ENCODE results near the gene HERC6.
"Not testable (repeated sequence)": the region's sequence is repeated elsewhere in the genome, so short reads cannot be mapped to it uniquely, and the experiment has no call there.

HERC6 gene

DNA sequence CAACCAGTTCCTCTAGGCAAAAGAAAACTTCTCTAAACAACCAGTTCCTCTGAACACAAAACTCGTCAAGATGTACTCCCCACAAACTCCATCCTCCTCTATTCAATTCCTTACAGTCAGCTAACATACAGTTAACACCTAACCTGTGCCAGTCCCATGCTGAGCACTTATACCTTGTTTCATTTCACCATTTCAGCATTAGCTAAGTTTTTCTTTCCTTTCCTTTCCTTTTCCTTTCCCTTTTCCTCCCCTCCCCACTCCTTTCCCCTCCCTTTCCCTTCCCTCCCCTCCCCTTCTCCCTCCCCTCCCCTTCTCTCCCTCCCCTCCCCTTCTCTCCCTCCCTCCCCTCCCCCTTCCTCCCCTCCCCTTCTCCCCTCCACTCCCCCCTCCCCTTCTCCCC lies 13.1 kb downstream of the HERC6 start:
- DNase-seq, result no peak

DNA sequence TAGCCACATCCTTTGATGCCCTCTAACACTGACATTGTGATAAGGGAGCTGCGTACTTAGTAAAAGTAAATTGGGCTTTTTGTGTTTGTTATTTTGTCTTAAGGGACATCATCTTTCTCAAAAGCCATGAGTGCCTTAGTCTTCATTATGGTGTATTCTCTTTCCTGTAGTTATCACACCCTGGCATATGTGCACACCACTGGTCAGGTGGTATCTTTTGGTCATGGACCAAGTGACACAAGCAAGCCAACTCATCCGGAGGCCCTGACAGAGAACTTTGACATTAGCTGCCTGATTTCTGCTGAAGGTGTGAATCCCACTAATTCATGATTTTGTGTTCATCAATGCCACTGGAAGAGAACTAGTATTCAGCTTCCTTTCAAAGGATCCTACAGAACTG lies 18.0 kb downstream of the HERC6 start:
- no peak for DNase-seq

GRCh38 chr4:88398381-88398780 lies 19.7 kb downstream of the HERC6 start:
- DNase-seq, result no peak

DNA sequence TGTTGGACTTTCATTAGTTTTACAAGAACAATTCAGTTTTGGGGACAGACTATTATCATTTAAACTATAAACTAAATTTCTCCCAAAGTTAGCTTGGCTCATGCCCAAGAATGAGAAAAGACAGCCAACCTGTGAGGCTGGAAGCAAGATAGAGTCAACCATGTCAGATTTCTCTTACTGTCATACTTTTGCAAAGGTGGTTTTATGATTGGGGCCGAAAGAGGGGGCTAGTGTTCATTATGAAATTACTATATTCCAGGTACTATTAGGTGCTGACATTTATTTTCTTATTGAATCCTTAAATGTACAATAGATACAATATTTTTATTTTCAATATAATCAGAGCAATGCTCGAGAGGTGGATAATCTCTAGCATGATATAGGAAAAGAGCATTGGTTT lies 30.6 kb downstream of the HERC6 start:
- no peak for DNase-seq

GRCh38 chr4:88409789-88410188 lies 31.1 kb downstream of the HERC6 start:
- DNase-seq, result no peak

DNA sequence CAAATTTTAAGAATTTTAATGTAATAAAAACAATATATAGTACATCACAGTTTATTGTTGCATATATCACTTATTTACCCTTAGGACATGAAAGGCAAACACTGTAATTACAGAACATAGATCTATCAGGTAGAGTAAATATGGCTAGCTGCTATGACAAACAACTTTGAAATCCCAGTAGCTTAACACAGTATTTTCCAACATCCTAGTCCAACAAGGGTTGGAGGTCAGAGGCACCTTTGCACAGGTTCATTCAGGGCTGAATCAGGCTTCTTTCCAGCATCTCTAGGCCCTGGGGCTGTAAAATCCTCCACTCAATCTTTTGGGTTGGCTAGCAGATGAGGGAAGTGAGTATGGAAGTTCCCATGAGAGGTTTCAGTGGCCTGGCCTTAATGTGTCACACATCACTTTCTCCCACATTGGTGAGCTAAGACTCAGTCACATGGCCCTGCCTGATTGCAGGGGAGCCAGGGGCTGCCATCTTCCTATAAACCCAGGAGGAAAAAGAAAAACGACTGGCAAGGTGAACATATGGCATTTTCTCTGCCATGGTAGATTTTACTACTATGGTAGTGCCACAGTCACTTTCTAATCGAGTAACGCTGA lies 32.9 kb downstream of the HERC6 start:
- DNase-seq, result no peak

GRCh38 chr4:88413801-88414200 lies 35.1 kb downstream of the HERC6 start:
- no peak for DNase-seq

GRCh38 chr4:88414755-88415154 lies 36.1 kb downstream of the HERC6 start:
- DNase-seq, result no peak

DNA sequence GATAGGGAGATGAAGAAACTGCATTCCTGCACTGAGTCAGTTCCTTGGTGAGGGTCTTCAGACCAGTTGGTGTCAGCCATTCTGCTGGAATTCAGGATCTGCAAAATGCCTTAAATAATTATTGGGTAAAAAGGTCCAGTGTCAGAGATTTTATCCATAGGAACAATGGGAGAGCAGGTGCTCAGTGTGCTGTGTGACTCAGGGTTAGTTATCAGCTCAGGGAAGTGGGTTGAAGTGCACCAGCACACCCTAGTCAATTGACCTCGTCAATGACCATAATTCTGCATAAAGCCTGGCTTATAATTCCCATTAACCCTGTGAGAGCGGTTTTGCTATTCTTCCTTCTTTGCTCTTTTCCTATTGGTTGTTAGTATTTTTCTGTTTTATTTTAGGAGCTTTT lies 37.3 kb downstream of the HERC6 start:
- DNase-seq, result no peak

DNA sequence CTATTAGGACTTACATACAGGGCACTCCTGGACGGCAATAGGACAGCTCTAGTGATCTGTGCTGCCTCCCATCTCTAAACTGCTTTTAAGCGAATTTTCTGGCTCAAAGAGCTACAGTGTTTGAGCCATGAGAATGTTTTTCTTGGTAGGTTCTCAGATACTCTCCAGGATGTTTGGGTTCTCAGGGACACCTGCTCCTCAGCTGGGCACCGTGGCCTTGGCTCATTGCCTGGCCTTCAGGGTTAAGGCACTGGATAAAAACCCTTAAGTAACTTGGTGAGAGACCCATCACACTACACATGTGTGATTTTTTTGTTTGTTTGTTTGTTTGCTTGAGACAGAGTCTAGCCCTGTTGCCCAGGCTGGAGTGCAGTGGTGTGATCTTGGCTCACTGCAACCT lies 39.8 kb downstream of the HERC6 start:
- DNase-seq, result no peak

- no peak for DNase-seq
These were observed 41.2 kb downstream of the HERC6 start for GRCh38 chr4:88419874-88420273.

DNA sequence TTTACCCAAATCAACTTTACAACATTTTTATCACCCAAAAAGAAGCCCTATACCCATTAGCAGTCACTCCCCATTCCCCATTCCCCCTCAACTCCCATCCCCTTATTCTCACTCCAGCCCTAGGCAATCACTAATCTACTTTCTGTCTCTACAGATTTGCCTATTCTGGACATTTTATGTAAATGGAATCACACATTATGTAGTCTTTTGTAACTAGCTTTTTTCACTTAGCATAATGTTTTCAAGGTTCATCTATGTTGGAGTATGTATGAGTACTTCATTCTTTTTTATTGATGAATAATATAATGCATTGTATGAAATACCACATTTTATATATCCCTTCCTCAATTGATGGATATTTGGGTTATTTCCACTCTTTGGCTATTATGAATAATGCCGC lies 42.2 kb downstream of the HERC6 start:
- DNase-seq, result no peak

DNA sequence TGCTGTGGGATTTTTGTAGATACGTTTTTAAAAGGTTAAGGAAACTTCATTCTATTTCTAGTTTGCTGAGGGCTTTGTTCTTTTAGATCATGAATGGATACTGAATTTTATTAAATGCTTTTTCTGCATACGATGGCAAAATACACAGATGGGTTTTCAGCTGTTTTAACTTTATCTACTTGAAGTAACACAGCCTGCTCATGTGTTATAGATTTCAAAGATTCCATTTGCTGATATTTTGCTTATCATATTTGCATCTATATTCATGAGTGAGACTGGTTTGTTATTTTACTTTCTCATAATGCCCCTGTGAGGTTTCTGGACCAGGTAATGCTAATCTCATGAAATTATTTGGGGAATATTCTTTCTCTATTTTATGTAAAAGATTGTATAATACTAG lies 43.8 kb downstream of the HERC6 start:
- DNase-seq, result no peak

- no peak for DNase-seq
These were observed 50.7 kb downstream of the HERC6 start for GRCh38 chr4:88429401-88429800.

- DNase-seq, result no peak
These were observed 57.5 kb downstream of the HERC6 start for GRCh38 chr4:88435987-88436693.

GRCh38 chr4:88437873-88438272 lies 59.2 kb downstream of the HERC6 start:
- not testable (repeated sequence) for DNase-seq

DNA sequence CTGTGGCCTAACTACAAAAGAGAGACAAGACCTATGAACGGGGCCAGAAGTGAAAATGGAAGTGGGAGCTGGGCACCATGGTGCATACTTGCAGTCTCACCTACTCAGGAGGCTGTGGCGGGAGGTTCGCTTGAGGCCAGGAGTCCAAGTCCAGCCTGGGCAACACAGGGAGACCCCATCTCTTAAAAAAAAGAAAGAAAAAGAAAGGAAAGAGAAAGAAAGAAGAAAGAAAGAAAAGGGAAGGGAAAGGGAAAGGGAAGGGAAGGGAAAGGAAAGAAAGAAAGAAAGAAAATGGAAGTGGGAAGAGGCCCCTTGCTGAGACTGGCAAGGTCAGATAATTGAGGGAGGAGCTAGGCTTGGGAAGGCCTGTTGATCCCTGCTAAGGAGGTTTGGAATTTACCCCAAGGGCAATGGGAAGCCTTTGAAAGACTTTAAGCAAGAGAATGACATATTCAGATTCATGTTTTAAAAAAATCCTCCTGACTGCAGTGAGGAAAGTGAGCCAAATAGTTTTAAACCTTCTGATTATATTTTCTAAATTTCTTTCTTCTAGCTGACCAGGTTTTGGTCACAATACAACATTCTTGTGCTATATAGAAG lies 60.6 kb downstream of the HERC6 start:
- no peak for DNase-seq

- DNase-seq, result no peak
These were observed 61.5 kb downstream of the HERC6 start for GRCh38 chr4:88440146-88440545.

DNA sequence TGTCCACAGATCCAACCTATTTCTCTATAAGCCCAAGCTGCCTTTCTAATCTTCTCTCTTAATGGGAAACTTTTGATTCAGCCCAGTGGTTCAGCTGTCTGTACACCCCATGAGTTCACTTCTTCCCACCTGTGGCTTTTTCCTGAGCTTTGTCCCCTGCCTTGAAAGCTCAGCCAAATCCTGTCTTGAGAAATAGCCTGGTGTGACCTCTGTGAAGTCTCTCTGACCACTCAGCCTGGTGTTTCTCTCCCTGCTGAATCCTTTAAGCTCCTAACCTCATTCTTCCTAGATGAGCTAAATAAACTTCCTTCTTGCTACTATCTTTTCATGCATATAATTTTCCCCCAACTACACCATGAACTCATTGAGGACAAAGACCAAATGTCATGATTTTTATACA lies 63.0 kb downstream of the HERC6 start:
- no peak for DNase-seq

- DNase-seq, result peak; percentile 3
These were observed 64.1 kb downstream of the HERC6 start for GRCh38 chr4:88442689-88443191.

DNA sequence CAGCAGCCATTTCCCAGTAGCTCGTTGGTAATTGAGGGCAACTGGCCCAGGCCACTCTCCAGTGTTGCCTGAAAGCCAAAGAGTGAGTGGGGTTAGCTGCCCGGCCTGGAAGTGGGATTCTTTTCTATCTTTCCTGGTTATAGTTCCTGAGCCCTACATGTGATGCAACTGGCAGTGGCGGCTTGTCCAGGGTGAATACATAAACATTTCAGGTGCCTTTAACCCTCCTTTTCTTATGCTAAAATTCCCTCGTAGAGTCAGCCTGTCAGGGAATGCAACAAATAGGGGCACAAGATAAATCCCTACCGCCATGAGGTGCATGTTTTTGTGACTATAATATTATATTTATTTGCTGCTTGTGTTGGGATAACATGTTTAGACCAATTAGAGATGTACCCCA lies 64.8 kb downstream of the HERC6 start:
- DNase-seq, result no peak

DNA sequence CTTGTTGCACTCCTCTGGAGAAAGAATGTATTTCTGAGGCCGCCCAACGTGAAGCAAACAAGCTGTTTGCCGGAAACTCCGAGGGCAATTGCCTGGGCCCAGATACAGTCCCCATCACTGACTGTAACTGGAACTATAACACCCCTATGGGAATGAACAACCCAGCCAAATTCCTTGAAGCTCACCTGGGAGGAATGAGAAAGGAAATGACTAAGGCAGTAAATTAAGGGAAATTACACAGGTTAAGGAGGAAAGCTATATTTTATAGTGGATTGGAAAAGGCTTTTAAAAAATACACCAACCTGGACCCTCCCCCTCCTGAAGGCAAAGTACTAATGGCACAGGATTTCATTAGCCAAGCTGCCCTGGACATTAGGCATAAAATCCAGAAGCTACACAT lies 66.6 kb downstream of the HERC6 start:
- no peak for DNase-seq

- DNase-seq, result no peak
These were observed 67.5 kb downstream of the HERC6 start for GRCh38 chr4:88446124-88446523.

DNA sequence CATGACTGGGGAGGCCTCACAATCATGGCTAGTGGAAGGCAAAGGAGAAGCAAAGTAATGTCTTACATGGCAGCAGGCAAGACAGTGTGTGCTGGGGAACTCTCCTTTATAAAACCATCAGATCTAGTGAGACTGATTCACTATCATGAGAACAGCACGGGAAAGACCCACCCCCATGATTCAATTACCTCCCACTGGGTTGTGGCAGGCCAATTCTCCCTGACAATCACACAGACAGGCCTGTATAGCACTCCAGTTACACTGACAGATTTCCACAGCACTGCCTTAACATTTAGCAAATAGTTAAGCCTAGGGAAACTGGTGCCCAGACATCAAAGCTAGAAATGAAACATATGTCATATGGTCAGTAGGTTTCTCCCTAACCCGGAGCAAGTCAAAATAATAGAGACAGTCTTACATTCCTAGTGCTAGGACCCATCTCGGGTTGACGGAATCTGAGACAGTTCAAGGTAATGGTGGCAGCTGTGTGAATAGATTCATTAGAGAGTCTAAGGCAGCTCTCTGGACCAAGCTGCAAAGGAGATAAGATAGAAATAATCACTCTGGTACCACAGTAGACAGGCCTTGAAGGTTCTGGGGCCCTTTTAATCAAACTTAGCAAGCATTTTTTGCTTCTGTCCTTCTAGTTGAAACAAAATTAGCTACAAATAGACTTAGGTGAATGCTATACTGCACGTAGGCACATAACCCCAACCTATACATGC lies 68.9 kb downstream of the HERC6 start:
- no peak for DNase-seq

Measured in fibroblast of upper back skin (primary cell).